Inferior parietal cortex (tissue), 1 donor: ENCODE data around the gene HERPUD1.
"Not testable (repeated sequence)": the region's sequence is repeated elsewhere in the genome, so short reads cannot be mapped to it uniquely, and the experiment has no call there.

Experiments used
- DNase-seq: peaks from one replicate; pipeline ENCODE4 v3.0.0-alpha.2; 2016; ENCODE audit errors: extremely low spot score

Gene HERPUD1

DNA sequence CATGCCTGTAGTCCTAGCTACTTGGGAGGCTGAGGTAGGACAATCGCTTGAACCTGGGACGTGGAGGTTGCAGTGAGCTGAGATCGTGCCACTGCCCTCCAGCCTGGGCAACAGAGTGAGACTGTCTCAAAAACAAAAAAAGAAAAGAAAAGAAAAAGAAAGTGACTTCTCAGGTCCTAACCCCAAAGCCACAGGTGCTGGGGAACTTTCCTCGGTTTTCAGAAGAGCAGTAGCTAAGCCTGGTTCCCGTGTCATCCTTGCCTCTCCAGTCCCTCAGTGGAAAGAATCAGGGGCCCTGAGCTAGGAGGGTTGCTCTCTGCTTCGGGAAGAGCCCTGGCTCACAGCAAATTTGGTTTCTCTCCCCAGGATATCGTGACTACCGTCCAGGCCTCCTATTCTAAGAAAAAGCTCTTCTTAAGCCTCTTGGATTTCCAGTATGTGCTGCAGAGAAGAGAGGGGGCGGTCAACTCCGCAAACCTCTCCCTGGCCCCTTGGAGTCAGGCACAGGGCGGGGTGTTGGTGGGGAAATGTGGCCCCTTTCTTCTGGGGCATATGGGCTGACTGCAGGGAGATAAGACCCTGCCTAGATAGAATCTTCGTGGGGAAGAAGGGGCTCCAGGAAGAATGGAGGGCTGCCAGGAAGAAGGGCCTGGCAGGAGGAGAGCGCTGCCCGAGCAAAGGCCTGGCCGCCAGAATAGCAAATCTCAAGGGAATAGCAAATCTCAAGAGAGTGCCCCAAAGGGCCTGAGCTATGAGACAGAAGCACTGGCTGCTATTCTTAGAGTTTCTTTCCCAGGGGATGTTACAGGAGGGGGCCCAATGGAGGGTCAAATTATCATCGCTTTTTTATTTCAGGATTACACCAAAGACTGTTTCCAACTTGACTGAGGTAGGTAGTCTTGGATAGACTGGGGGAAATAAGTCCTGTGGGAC lies 49.1 kb downstream of the HERPUD1 start:
- DNase-seq: no peak

DNA sequence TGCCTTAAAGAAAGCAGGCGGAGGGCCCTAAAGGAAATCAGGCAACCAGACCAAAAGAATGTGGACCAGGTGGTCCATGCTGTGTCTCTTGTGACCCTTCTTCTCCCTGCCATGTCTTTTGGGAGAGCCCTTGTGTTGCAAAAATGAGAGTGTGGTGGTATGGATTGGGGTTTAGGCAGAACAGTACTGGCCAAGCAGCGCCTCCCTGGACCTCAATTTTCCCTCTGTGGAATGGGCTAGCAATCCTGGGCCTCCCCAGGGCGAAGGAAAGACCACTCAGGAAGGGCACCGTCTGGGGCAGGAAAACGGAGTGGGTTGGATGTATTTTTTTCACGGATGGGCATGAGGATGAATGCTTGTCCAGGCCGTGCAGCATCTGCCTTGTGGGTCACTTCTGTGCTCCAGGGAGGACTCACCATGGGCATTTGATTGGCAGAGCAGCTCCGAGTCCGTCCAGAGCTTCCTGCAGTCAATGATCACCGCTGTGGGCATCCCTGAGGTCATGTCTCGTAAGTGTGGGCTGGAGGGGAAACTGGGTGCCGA lies 49.9 kb downstream of the HERPUD1 start:
- DNase-seq: no peak

DNA sequence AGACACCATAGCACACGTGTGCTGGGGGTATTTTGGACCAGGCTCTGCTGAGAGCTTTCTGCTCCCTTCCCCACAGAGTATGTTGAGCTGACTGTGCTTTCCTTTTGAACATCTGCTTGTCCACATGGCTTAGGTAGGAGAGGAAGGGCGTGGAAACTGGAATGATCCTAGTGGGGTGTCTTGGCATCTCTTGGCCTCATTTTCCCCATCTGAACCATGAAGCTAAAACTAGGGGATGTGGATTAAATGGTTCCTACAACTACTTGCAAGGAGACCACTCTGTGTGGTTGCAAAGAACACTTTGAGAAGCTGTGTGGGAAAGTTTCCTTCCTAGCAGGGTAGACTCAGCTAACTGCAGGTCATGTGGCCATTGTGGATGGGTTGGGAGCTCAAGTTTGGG lies 50.8 kb downstream of the HERPUD1 start:
- no peak for DNase-seq

DNA sequence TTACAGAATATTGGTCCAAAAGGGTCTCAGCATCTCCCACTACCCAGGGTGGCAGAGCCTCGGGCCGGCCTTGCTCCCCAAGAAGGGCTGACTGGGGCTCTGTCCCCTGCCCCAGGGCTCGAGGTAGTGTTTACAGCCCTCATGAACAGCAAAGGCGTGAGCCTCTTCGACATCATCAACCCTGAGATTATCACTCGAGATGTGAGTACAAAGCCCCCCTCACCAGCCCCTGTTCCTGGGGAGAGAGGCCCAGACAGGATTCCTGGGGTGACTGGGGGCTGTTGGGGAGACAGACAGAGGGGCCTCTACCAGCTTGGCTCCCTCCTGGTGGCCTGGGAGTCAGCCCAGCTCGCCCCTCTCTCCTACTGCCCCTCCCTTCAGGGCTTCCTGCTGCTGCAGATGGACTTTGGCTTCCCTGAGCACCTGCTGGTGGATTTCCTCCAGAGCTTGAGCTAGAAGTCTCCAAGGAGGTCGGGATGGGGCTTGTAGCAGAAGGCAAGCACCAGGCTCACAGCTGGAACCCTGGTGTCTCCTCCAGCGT lies 51.3 kb downstream of the HERPUD1 start:
- DNase-seq: no peak

DNA sequence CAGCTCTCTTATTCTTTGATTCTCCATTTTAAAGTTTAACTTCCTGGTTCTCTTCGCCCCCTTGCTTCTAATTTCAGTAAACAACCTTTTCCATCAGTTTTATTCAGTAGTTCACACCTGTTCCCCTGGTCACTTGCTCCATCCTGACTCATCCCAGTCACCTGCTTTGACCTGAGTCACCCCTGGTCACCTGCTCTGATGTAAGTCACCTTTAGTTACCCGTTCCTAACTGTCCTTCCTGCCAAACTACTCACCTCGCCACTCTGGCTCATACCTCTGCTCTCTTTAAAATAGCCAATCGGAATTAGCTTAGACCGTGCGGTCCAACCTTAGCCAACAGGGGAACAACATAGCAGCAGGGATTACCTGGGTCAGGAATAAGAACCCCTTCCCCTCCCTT lies 52.7 kb downstream of the HERPUD1 start:
- no peak for DNase-seq

DNA sequence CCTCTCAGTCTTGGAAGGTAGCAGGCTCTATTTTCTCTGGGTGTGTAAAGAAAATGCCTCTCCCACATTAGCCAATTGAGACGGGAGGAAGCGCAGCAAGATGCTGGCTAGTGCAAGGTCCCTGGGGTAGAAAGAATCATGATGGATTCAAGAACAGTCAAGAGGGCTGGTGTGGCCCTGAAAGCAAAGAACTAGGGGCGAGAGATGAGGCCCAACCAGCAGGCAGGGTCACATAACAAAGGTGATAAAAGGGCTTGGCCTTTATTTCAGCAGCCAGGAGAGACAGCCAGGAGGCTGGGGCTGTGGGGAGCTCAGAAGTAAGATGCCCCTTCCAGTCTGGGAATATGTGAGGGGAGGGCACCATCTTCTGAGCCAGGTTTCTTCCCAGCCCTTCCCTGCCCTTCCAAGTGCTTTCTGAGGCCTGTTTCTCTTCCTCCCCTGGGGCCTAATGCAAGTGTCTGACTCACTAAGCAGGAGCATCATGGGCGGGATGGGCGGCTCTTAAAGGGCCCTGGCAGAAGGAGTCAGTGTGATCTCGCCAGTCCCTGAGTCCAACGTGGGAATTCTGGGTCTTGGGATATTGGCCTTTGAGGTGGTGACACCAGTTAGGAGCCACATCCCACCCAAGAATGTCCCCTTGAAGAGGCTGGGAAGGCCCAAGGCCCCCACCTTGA lies 53.5 kb downstream of the HERPUD1 start:
- no peak for DNase-seq

DNA sequence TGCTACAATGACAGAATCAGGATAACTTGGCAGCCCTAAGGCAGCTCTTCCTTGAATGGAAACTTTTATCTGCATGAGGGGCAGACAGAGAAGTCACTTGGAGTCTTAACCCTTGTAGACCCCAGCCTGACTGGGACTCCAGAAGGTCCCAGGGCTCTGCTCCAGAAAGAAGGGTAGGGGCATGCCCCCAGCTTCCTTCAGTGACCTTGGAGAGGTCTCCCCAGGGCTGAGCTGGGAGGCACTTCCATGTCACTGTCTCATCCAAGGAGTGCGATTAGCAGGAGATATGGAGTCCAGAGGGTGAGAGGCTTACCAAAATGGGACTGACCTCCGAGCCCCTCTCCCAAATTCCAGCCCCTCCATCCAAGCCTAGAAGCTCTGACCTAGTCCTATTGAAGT lies 54.0 kb downstream of the HERPUD1 start:
- DNase-seq: no peak

DNA sequence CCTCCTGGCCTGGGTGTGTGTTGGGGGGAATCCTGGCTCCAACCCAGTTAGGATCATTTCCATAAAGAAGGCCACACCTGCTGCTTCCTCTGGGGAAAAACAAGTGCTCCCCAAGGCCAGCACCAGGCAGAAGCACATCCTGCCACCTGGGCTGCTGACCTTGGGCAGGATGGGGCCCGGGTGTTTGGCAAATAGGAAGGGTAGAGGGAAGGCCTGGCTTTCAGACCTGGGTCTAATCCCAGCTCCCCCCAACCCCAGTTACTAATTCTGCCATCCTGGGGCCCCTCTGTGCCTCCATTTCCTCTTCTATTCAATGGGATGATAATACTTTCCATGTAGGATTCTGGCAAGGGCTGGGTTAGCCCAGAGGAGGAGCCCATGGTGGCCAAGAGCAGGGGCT lies 54.4 kb downstream of the HERPUD1 start:
- no peak for DNase-seq

DNA sequence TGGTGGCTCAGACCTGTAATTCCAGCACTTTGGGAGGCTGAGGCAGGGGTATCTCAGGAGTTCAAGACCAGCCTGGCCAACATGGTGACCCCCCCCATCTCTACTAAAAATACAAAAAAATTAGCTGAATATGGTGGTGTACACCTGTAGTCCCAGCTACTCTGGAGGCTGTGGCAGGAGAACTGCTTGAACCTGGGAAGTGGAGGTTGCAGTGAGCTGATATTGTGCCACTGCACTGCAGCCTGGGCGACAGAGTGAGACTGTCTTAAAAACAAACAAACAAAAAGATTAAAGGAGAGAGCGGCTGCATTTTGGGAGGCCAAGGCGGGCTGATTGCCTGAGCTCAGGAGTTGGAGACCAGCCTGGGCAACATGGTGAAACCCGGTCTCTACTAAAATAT lies 55.0 kb downstream of the HERPUD1 start:
- not testable (repeated sequence) for DNase-seq

DNA sequence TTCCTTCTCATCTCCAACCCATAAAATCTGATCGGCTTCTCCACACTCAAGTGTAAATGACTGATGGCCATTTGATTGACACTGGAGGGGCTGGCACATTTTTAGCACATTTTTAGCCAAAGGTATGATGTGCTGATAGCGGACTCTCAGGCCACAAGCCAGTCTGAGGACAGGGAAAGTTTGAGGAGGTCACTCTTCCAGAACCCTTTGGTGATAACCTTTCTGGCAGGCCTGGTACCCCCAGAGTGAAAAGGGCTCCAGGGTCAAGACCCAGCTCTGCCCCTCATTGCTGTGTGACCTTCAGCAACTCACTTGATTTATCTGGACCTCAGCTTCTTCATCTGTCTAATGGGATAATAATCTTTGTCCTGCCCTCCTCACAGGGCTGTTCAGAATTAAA lies 55.8 kb downstream of the HERPUD1 start:
- DNase-seq: no peak

DNA sequence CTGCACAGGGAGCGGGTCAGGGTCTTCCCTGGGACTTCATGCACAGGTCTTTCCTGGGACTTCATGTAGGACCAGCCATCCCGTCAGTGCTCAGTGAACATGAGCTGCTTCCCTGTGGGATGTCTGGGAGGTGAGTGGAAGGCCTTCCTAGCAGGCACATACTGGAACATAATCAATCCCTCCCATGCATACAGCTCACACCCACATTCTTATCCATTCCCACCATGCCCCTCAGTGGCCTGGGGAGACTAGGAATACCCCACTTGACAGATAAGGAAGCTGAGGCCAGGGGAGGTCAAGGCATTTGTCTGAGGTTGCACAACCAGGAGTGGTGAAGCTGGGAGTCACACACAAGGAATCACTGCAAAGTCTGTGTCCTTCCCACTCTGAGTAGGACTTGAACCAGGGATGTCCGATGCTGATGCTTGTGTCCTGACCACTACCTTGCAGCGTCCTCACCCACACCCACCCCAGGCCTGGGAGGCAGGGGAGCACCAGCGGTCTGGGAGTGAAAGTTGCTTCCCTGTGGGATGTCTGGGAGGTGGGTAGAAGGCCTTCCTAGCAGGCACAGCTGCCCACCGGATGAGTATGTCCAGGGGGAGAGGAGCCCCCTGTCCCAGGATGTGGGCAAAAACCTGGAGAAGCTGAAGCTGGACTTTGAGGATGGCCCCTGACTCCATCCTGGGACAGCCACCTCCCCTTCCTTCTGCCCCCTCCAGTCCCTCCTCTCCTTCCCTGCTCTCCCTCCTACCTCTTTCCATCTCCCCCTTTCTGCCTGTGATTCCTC lies 56.4 kb downstream of the HERPUD1 start:
- DNase-seq: no peak

DNA sequence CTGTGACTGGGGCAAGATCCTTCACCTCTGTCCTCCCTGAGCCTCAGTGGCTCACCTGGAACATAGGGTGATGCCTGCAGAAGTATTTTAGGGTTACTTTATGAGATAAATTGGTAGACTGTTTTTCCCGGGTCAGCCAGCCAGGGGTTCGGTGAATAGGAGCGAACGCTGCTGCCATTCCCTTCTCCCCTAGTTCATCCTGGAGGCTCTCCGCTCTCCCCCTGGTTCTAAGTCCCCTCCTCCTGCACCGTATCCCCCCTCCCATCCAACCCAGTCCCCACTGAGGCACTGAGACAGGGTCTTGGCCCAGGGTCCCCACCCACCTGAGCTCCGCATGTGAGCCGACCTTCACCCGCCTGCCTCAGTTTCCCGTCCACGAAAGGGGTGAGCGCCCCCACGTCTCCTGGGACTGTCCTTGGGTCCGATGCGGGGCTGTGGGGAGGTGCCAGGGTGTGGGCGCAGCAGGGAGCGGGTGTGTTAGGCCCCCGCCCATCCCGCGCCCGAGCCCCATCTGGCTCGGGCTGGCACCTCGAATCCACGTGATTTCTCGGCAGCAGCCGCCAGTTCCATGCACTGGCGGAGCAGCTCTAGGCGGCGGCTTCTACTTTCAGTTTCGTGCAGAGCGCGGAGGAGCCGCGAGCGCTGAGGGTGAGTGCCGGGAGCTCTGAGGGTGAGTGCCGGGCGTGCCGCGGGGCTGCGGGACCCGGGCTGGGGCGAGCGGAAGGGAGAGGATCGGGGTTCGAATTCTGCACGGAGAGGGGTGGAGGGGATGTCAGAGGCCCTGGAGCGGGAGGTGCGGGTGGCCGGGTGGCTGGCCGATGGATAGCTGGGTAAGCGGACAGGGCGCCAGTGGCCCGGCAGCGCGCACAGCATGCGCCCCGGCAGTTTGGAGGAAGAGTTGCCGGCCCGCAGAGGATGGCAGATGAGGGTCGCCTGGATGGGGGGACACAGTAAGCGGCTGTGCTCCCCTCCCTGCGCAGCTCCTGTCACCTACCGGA lies 57.3 kb downstream of the HERPUD1 start, which contains the start of gene NLRC5:
NLRC5 (plus strand) TSS at position 610 of the 998 bp plus-strand sequence. CDS start 31,156 bp downstream, outside the sequence.
- DNase-seq: peak; percentile 68

DNA sequence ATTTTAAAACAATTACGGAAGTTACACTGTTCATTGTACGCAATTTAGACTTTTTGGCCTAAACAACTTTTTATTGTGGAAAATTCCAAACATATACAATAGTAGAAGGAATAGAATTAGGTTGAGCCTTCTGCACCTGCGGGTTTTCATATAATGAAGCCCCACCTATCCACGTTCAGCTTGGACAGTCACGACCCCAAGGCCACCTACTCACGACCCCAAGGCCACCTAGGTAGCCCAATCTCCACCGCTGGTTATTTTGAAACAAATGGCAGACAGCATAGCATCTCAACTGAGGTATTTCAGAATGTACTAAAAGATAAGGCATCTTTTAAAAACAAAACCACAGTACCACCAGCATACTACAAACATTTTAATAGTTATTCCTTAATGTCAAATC lies 58.0 kb downstream of the HERPUD1 start:
- DNase-seq: no peak

DNA sequence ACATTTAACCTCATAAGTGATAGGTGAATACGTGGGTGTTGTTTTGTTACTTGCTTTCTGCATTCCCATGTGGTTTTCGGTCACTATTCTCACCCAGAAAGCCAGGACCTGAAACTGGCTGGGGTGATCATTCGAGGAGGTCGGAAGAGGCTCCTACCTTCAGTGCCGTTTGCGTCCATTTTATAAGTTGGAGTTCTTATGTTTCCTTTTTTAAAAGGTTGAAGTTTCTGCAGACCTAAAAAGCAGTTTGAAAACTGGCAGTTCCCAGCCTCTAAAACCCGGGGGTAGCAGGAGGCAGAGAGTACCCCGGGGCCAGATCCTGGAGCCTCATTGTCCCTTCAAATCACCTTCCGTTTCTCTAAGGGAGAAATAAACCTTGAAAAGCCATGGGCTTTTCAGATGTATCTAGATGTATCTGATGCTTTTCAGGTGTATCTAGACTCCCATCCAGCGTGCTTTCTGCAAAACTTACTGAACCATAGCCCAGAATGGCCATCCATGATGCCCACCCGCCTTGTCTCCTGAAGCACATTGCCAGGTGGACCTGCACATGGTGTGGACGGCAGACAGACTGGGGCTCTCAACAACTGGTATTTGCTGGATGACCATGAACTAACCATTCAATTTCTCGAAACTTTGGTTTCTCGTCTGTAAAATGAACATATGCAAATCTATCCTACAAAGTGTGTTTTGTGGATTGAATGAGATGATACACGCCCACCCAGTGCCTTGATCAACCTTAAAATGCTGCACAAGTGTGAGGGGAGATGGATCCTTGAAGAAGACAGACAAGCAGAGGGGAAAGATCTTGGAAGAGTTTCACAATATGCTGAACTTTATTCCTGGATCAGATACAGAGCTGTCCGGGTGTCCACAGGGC lies 58.7 kb downstream of the HERPUD1 start:
- DNase-seq: no peak

DNA sequence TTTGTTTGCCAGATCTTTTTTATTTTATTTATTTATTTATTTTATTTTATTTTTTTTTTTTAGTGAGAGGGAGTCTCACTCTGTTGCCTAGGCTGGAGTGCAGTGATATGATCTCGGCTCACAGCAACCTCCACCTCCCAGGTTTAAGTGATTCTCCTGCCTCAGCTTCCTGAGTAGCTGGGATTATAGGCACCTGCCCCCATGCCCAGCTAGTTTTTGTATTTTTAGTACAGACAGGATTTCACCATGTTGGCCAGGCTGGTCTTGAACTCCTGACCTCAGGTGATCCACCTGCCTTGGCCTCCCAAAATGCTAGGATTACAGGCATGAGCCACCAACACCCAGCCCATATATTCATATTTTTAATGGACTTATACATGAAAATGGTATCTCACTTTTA lies 60.5 kb downstream of the HERPUD1 start:
- not testable (repeated sequence) for DNase-seq

DNA sequence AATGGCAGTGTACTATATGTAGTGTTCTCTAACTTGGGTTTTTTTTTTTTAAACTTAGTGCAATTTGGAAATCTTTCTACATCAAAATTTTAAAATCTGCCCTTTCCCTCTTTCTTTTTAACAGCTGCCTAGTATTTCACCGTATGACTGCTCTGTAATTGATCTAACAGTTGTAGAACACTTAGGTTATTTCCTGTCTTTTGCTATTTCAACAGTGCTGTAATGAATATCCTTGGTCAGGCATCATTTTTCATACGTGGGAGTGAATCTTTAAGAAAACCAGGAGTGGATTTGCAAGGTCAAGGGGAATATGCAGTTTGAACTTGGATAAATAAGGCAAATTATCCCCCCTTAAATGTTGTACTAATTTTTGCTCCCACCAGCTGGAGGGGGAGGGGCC lies 61.3 kb downstream of the HERPUD1 start:
- no peak for DNase-seq

DNA sequence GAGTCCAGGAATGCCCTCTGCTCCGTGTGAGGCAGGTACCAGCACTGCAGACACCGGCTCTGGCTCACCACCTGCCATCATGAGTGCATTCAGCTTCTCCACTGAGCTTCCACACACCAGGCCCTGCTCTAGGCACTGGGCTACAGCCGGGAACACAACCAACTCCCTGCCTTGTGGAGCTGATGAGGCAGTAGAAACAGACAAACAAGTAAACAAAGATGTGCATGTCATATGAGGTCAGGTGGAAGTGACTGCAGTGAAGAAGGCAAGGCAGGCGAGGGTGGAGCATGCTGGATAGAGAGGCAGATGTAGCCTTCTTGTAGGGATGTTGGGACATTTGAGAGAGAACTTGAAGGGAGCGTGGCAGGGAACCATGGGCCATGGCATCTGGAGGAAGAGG lies 62.4 kb downstream of the HERPUD1 start:
- no peak for DNase-seq
